A673 (cell line): ENCODE data around the gene SUFU.

Experiments
- CTCF ChIP-seq: fragments of 300-800, 200-600 bp; sonication (generic); conservative IDR thresholded peaks from 2 replicates; pipeline ENCODE4 v1.5.1; 2017; ENCODE audit warnings: low read depth, mild to moderate bottlenecking, antibody characterized with exemption, low read length, moderate library complexity, mixed read lengths
- EZH2 ChIP-seq: fragments of 200-600 bp; sonication (generic); IDR thresholded peaks from 2 replicates; pipeline ENCODE4 v1.6.1; 2017; ENCODE audit warnings: borderline replicate concordance, low read depth, mild to moderate bottlenecking, mixed read lengths, antibody characterized with exemption, low read length; ENCODE audit not compliant: poor library complexity, severe bottlenecking

GRCh38 chr10:102581981-102582580 lies 78.3 kb downstream of the SUFU start:
- TF ChIP-seq EZH2 (no peak), CTCF (no peak)
